Adipocyte (in vitro differentiated cells): Measurements from ENCODE around the gene RAB4B.

Experiments used
- DNase-seq: peaks from one replicate; pipeline ENCODE4 v3.0.0-alpha.2; 2015; ENCODE audit warnings: low read depth
- H3K27me3 ChIP-seq: replicated peaks from 2 replicates; pipeline ENCODE4 v1.7.0; 2013; ENCODE audit warnings: mild to moderate bottlenecking, low read length, moderate library complexity; ENCODE audit not compliant: control insufficient read depth, insufficient read depth
- H3K36me3 ChIP-seq: 2 replicates; pipeline ENCODE4 v1.7.0; 2013; ENCODE audit warnings: low read length, mild to moderate bottlenecking, moderate library complexity; ENCODE audit not compliant: control insufficient read depth, insufficient read depth, severe bottlenecking
- H3K4me1 ChIP-seq: 2 replicates; pipeline ENCODE4 v1.7.0; 2013; ENCODE audit warnings: mild to moderate bottlenecking, low read length, moderate library complexity; ENCODE audit not compliant: control insufficient read depth, insufficient read depth
- H3K4me3 ChIP-seq: 2 replicates; pipeline ENCODE4 v1.7.0; 2013; ENCODE audit warnings: mild to moderate bottlenecking, low read length, moderate library complexity
- H3K9ac ChIP-seq: 2 replicates; pipeline ENCODE4 v1.7.0; 2013; ENCODE audit warnings: mild to moderate bottlenecking, low read length, moderate library complexity
- H3K9me3 ChIP-seq: 2 replicates; pipeline ENCODE4 v1.7.0; 2013; ENCODE audit warnings: mild to moderate bottlenecking, low read length, moderate library complexity; ENCODE audit not compliant: control insufficient read depth

Gene RAB4B

DNA sequence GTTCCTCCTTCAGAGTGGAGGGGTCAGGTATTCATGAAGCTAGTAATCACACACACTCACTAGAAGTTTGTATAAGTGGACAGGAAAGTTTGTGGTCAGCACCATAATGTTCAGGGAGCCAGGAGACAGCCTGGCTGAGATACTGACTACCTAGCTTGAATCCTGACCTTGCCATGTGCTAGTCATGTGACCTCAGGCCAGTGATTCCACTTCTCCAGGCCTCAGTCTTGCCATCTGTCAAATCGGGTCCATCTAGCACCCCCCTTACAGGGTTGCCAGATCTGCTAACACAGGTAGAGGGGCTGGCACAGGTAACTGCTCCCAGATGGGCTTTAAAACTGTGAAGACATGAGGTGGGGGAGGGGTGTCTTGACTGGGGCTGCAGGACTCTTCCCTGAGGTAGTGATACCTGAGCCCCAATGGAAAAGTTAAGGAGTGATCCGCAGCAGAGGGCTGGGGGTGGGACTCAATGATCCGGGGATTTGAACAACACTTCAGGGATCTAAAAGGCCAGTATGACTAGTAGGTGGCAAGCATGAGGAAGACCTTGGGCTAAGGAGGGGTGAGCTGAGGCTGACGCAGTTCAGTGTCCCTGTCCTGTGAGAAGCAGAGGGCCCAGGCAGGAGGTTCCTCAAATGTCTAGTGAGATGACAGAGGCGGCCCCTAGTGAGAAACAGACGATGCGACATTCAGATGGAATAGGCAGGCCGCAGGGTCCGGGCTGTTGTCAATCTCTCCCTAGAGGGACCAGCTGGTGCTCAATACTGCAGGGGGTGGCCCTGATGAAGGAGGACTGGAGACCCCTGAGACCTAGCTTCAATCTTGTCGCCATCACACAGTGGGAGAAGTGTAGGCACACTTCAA, 36.3 kb upstream of the RAB4B start:
- Histone ChIP-seq H3K27me3 (no peaks in the 10 kb centered on the region), H3K4me1 (peaks cover 38% of the 10 kb centered on the region), H3K9ac (peak overlapping the region; percentile 25), H3K4me3 (no peak overlapping the region), H3K36me3 (peaks cover 32% of the 10 kb centered on the region), H3K9me3 (no peaks in the 10 kb centered on the region)
- no peak for DNase-seq

DNA sequence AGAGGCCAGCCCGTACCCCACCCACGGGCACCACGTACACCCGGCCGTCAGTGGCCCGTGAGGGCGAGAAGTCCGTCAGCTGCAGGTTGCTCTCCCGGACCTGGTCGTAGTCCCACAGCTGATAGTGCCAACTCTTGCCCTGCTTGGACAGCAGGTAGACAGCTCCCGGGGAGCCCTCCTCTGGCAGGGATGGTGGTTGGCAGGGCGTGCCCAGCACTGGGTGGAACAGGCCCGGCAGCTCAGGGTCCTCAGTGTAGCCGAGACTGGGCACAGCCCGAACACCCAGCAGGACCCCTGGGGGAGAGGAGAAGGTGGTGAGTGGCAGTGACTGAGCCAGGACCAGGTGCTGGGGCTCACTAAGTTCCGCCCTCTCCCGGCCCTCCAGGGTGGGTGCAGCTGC, 35.6 kb upstream of the RAB4B start:
- no peak for DNase-seq
- Histone ChIP-seq H3K4me1 (peaks cover 38% of the 10 kb centered on the region), H3K4me3 (no peak overlapping the region), H3K9ac (no peak overlapping the region), H3K27me3 (no peaks in the 10 kb centered on the region), H3K9me3 (no peaks in the 10 kb centered on the region), H3K36me3 (peaks cover 24% of the 10 kb centered on the region)

DNA sequence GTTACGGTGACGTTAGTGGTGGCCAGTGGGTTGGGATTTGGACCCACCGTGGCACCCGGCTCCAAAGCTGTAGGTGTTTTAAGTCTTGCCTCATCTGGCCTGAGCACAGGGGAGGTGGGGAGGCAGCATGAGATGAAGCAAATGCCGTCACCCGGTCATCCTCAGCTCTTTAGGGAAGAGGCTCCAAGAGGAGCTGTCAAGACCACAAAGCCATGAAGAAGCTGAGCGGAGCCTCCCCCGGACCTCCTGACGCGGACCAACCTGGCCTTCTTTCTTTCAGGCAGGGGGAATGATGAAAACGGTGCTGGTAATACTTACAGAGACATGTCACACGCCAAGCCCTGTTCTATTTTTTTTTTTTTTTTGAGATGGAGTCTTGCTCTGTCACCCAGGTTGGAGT, 35.2 kb upstream of the RAB4B start:
- Histone ChIP-seq H3K4me3 (no peak overlapping the region), H3K4me1 (peaks cover 38% of the 10 kb centered on the region), H3K9ac (no peak overlapping the region), H3K36me3 (peaks cover 21% of the 10 kb centered on the region), H3K27me3 (no peaks in the 10 kb centered on the region), H3K9me3 (no peaks in the 10 kb centered on the region)
- no peak for DNase-seq

DNA sequence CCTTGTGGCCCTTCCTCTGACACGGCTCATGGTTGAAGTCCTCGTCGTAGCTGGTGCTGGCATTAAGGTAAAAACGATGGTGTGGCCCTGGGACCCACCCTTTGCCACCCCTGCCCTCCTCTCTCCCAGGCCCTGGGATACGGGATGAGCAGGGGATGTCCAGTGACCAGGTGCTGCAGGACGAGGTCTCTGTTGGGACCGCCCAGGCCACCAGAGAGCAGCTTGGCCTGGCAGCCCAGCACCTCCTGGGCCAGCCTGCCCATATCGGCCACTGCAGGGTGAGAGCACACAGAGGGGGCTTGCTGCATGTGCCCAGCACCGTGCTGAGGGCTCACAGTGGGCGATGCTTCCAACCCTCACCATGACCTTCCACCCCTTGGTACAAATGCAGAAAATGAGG, 34.1 kb upstream of the RAB4B start:
- H3K4me3 ChIP-seq: no peak overlapping the region
- H3K27me3 ChIP-seq: no peaks in the 10 kb centered on the region
- no peaks in the 10 kb centered on the region for H3K9me3 ChIP-seq
- H3K36me3 ChIP-seq: peaks cover 14% of the 10 kb centered on the region
- DNase-seq: no peak
- peaks cover 44% of the 10 kb centered on the region for H3K4me1 ChIP-seq
- H3K9ac ChIP-seq: no peak overlapping the region

DNA sequence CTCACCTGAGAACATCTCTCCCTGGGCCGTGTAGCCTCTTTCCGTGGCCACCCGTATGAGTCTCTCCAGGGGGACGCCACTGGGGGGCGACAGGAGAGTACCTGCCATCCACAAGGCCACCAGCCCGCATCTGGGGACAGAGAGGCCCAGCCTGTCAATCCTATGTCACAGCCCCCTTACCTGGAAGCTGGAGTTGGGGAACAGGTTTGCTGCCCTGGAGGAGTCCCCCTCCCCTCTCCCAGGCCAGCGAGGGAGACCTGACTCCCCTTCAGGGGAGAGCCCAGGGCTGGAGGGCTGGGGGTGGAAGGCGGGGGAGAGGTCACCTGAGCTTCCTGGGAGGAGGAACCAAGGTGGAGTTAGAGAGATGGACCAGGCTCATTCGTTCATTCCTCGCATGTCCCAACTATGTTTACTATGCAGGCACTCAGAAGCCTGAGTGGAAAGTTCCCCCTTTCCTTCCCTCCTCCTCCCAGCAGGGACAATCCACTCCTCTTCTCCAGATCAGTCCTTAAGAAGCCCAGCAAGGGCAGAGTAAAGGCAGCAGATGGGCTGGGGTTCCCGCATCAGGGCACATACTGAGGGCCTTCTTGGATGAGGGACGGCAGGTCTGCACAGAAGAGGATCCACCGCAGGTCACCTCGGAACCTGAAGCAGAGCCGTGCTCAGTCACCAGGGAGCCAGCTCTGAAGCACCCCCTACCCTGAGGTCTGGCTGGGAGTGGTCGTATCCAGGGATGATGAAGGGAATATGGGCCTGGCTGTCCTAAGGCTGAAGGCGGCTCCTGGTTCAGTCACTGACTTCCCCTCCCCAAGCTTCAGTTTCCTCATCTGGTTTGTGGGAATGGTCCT, 33.3 kb upstream of the RAB4B start:
- Histone ChIP-seq H3K27me3 (no peaks in the 10 kb centered on the region), H3K9me3 (no peaks in the 10 kb centered on the region)
- peak; percentile 25 for DNase-seq

DNA sequence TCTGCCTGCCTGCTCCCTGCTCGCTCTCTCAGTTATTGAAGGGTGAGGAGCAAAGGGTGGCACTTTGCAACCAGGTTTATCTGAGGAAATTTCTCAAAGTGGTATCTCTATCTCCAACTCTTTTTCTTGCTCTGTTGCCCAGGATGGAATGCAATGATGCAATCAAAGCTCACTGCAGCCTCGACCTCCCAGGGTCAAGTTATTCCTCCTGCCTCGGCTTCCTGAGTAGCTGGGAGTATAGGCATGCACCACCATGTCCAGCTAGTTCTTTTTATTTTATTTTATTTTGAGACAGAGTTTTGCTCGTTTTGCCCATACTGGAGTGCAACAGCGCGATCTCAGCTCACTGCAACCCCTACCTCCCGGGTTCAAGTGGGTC, 32.7 kb upstream of the RAB4B start:
- Histone ChIP-seq H3K9ac (peak overlapping the region; percentile 67), H3K4me3 (no peak overlapping the region), H3K4me1 (peaks cover 40% of the 10 kb centered on the region), H3K36me3 (no peaks in the 10 kb centered on the region), H3K27me3 (no peaks in the 10 kb centered on the region), H3K9me3 (no peaks in the 10 kb centered on the region)
- peak; percentile 77 for DNase-seq

More for the DNA sequence above, 33.3 kb upstream of the RAB4B start:
- Histone ChIP-seq H3K4me1 (peaks cover 43% of the 10 kb centered on the region), H3K9ac (peak overlapping the region; percentile 67), H3K4me3 (no peak overlapping the region), H3K36me3 (peaks cover 5% of the 10 kb centered on the region)

DNA sequence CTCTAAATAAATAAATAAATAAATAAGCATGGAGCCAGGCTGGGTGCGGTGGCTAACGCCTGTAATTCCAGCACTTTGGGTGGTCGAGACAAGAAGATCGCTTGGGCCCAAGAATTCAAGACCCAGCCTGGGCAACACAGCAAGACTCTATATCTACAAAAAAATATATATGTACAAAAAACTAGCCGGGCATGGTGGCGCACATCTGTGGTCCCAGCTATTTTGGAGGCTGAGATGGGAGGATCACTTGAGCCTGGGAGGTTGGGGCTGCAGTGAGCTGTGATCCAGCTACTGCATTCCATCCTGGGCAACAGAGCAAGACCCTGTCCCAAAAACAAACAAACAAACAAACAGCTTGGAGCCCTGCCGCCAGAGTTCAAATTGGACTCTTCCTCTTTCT, 30.5 kb upstream of the RAB4B start:
- H3K4me3 ChIP-seq: no peak overlapping the region
- H3K9ac ChIP-seq: no peak overlapping the region
- no peaks in the 10 kb centered on the region for H3K36me3 ChIP-seq
- DNase-seq: no peak
- peaks cover 34% of the 10 kb centered on the region for H3K4me1 ChIP-seq
- no peaks in the 10 kb centered on the region for H3K27me3 ChIP-seq
- no peaks in the 10 kb centered on the region for H3K9me3 ChIP-seq

DNA sequence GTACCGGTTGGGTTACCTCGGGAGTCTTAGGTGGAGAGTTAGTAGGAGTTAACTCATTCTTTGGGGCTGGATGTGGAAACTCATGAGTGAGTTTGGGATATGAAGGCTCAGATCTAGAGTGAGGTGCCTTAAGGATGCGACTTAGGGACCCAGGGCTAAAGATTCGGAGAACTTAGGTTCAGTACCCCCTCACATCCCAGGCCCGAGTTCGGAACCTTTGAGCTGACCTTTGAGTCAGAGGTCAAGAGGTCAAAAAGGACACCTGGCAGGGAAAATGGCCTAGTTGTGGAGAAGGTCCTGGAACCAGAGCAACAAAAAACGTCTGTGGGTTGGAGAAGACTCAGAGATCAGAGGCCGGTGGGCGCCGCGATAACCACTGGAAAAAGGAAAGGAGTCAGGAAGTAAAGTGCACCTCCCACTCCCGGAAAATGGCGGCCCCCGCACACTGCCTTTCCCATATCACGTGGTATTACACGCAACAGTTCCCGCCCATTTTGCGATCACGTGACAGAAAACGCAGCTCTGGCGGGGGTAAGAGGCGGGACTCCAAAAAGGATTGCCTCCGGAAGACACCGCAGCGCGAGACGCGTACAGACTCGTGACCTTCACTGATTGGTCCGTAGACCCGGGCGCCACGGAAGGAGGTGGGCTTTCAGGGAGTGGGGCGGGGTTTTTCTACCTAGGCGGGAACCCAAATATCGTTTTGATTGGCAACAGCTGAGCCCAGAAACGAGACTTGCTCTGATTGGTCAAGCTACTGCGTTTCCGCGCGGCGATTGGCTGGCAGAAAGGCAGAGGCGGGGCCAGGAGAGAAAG, 27.8 kb upstream of the RAB4B start, which contains the start of gene ACTMAP:
ACTMAP (minus strand) TSS at position 420 of the 816 bp plus-strand sequence. CDS start 674 bp downstream, outside the sequence.
- DNase-seq: peak; percentile 100
- Histone ChIP-seq H3K27me3 (no peaks in the 10 kb centered on the region), H3K9ac (peak within 1 kb of the TSS; percentile 98), H3K4me1 (peaks cover 37% of the 10 kb centered on the region), H3K4me3 (peak within 1 kb of the TSS; percentile 95), H3K36me3 (no peaks in the 10 kb centered on the region), H3K9me3 (no peaks in the 10 kb centered on the region)

DNA sequence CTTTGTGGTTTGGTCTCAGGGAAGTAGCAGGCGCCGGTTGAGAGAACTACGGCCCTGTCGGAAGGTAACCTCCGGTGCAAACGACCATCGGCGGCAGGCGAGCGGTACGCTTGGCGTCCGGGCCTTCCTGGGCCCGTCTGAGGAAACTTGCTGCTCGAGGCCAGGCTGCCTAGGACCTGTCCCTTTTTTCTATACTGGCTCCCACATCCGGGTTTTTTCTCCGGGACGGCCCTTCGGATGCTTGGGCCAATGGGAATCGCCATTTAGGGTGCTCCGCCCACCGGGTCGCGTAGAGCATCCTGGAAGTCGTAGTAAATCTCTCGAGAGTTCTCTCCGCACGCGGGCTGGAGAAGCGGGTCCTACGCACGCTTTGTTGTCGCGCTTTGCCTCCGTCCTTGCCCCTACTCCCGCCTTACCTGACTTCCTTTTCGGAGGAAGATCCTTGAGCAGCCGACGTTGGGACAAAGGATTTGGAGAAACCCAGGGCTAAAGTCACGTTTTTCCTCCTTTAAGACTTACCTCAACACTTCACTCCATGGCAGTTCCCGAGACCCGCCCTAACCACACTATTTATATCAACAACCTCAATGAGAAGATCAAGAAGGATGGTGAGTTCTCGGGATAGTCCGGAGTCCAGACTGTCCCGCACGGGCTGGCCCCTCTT, 27.0 kb upstream of the RAB4B start, which contains the start of gene SNRPA:
SNRPA (plus strand) TSS at position 330 of the 664 bp plus-strand sequence; CDS start at position 536, 206 bp downstream.
- Histone ChIP-seq H3K36me3 (peaks cover 3% of the 10 kb centered on the region), H3K27me3 (no peaks in the 10 kb centered on the region), H3K9me3 (no peaks in the 10 kb centered on the region), H3K4me1 (peaks cover 33% of the 10 kb centered on the region), H3K4me3 (peak within 1 kb of the TSS; percentile 95), H3K9ac (peak within 1 kb of the TSS; percentile 98)
- DNase-seq: peak; percentile 99

DNA sequence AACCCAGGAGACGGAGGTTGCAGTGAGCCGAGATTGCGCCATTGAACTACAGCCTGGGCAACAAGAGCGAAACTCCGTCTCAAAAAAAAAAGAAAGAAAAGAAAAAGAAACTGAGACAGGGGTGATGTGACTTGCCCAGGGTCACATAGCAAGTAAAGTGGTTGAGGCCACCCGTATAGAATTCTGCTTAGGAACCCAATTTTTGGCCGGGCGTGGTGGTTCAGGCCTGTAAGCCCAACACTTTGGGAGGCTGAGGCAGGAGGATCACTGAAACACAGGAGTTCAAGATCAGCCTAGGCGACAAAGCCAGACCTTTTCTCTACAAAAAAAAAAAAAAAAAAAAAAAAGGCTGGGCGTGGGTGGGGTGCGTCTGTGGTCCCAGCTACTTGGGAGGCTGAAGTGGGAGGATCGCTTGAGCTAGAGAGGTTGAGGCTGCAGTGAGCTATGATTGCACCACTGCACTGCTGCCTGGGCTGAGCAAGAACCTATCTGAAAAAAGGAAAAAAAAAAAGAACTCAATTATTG, 25.7 kb upstream of the RAB4B start:
- H3K4me3 ChIP-seq: peak overlapping the region; percentile 95
- no peak for DNase-seq
- peak overlapping the region; percentile 98 for H3K9ac ChIP-seq
- H3K36me3 ChIP-seq: peaks cover 14% of the 10 kb centered on the region
- no peaks in the 10 kb centered on the region for H3K9me3 ChIP-seq
- H3K4me1 ChIP-seq: peaks cover 38% of the 10 kb centered on the region
- H3K27me3 ChIP-seq: no peaks in the 10 kb centered on the region
